Keratinocyte (primary cell): ENCODE measurements around the gene ATRAID. TPM values are rescaled to one million over a fixed set of nuclear protein-coding genes. Genes with fewer than 3 reads are reported as not detected.

Source experiments
- DNase-seq: peaks from one replicate; pipeline ENCODE4 v3.0.0-alpha.2; 2011; ENCODE audit warnings: low read depth, missing footprints, low spot score
- FAIRE-seq: peaks from 2 replicates; lab custom pipeline; 2011; peaks lifted over from hg19 to GRCh38; lab: Jason Lieb, UNC
- H2AFZ ChIP-seq: 2 replicates; pipeline ENCODE4 v1.6.0; 2012; ENCODE audit warnings: low read length, control low read depth, inconsistent platforms; ENCODE audit not compliant: control insufficient read depth
- H3K27ac ChIP-seq: 2 replicates; pipeline ENCODE4 v1.5.1; 2011; ENCODE audit warnings: low read length; ENCODE audit not compliant: control insufficient read depth, insufficient read depth
- H3K27me3 ChIP-seq: 3 replicates; pipeline ENCODE4 v1.6.0; 2011; ENCODE audit warnings: low read length; ENCODE audit not compliant: control insufficient read depth, insufficient read depth; ENCODE audit errors: extremely low read depth
- H3K36me3 ChIP-seq, 2 experiments: 2 replicates in 1 of 2; 3 replicates in 1 of 2; pipeline ENCODE4 v1.5.1; 2011; ENCODE audit warnings: low read length in 2 of 2, mild to moderate bottlenecking in 1 of 2; ENCODE audit not compliant: control insufficient read depth in 2 of 2, insufficient read depth in 2 of 2; ENCODE audit errors: extremely low read depth in 1 of 2
- H3K4me1 ChIP-seq: 3 replicates; pipeline ENCODE4 v1.5.1; 2011; ENCODE audit warnings: low read length; ENCODE audit not compliant: control insufficient read depth, insufficient read depth; ENCODE audit errors: extremely low read depth
- H3K4me2 ChIP-seq: 3 replicates; pipeline ENCODE4 v1.6.0; 2011; ENCODE audit warnings: low read depth, low read length; ENCODE audit not compliant: control insufficient read depth, insufficient read depth; ENCODE audit errors: extremely low read depth
- H3K4me3 ChIP-seq, 3 experiments: fragments of 200-600 bp in 1 of 3; sonication (generic) in 1 of 3; 2 replicates in 2 of 3; 3 replicates in 1 of 3; pipeline ENCODE4 v1.5.1; 2011 to 2016; ENCODE audit warnings: low read length in 3 of 3, mild to moderate bottlenecking in 3 of 3, control low read depth in 2 of 3, inconsistent platforms in 1 of 3, low read depth in 1 of 3, mixed read lengths in 1 of 3, mixed run types in 1 of 3, moderate library complexity in 1 of 3; ENCODE audit not compliant: control insufficient read depth in 2 of 3, insufficient read depth in 2 of 3; ENCODE audit errors: extremely low read depth in 1 of 3
- H3K79me2 ChIP-seq: 2 replicates; pipeline ENCODE4 v1.6.0; 2012; ENCODE audit warnings: low read length; ENCODE audit not compliant: control insufficient read depth, insufficient read depth
- H3K9ac ChIP-seq: 3 replicates; pipeline ENCODE4 v1.6.0; 2011; ENCODE audit warnings: low read length; ENCODE audit not compliant: control insufficient read depth, insufficient read depth; ENCODE audit errors: extremely low read depth
- H3K9me1 ChIP-seq: 3 replicates; pipeline ENCODE4 v1.6.0; 2011; ENCODE audit warnings: low read length; ENCODE audit not compliant: control insufficient read depth, insufficient read depth; ENCODE audit errors: extremely low read depth
- H3K9me3 ChIP-seq: 2 replicates; pipeline ENCODE4 v1.5.1; 2012; ENCODE audit warnings: low read depth, low read length; ENCODE audit not compliant: control insufficient read depth
- H4K20me1 ChIP-seq: 3 replicates; pipeline ENCODE4 v1.6.0; 2011; ENCODE audit warnings: low read length; ENCODE audit not compliant: control insufficient read depth, insufficient read depth; ENCODE audit errors: extremely low read depth
- CTCF ChIP-seq, 3 experiments: IDR thresholded peaks in 1 of 3; conservative IDR thresholded peaks in 1 of 3; optimal IDR thresholded peaks in 1 of 3; 2 replicates in 2 of 3; 3 replicates in 1 of 3; pipeline versions ENCODE3 to v1.5.1; 2011; ENCODE audit warnings: low read length in 3 of 3, mild to moderate bottlenecking in 3 of 3, moderate library complexity in 2 of 3, control low read depth in 1 of 3, inconsistent platforms in 1 of 3; ENCODE audit not compliant: insufficient read depth in 2 of 3; ENCODE audit errors: extremely low read depth in 1 of 3
- EZH2 ChIP-seq: IDR thresholded peaks from one replicate; pipeline ENCODE4 v1.6.1; 2012; ENCODE audit warnings: inconsistent platforms, mild to moderate bottlenecking, low read length, moderate library complexity
- dilution Hi-C: fragments of 300-500 bp; cut with MboI; formaldehyde crosslinking; loops from one replicate; pipeline ENCODE4 v1.7.0; 2020; ENCODE audit warnings: low sequenced_read_pairs; ENCODE audit not compliant: extremely low pct_ligation_motif_present
- polyA plus RNA-seq, 5 experiments: library from polyadenylated mRNA; depleted of rRNA in 3 of 5; stranded (reverse) in 3 of 5; stranded (forward) in 1 of 5; unstranded in 1 of 5; fragments of >200 nt; gene quantifications; 1 replicate in 1 of 5; 2 replicates in 3 of 5; 3 replicates in 1 of 5; pipeline versions ENCODE4 v1.2.1 to v1.2.3, GENCODE V29; 2011 to 2012; ENCODE audit warnings: missing spikeins in 2 of 5, low read depth in 1 of 5, low replicate concordance in 1 of 5

Gene ATRAID
- polyA plus RNA-seq, 1 donor (not counting 4 experiments of a cell fraction or from before 2014, with no cell fraction given), result 154 TPM

GRCh38 chr2:27214941-27215340 is 3.1 kb downstream of the ATRAID start:
- peaks cover 3 to 26% of the 10 kb centered on the region in 2 experiments for H3K36me3 ChIP-seq

GRCh38 chr2:27216416-27217137 is 4.7 kb downstream of the ATRAID start:
- H3K4me3 ChIP-seq, result peak overlapping the region; percentile 62 to 84 (median 82)
- no peaks in the 10 kb centered on the region for H3K9me3 ChIP-seq
- peaks cover 4 to 31% of the 10 kb centered on the region in 2 experiments for H3K36me3 ChIP-seq
- no peaks in the 10 kb centered on the region for H3K27me3 ChIP-seq
- H2AFZ ChIP-seq, result peak overlapping the region; percentile 11
- no peaks in the 10 kb centered on the region for H4K20me1 ChIP-seq
- H3K9me1 ChIP-seq, result no peaks in the 10 kb centered on the region
- dilution Hi-C loops, result no loop called here
- TF ChIP-seq CTCF (optimal IDR thresholded peaks at IDR 0.05 in 1 of 3, IDR thresholded peaks at IDR 0.05 in 1 of 3, conservative IDR thresholded peaks at IDR 0.05 in 1 of 3; ENCODE audit: extremely low read depth in 1 of 3, insufficient read depth in 2 of 3, low read length in 3 of 3), result no peak
- no peak for TF ChIP-seq EZH2
- FAIRE-seq (no peak), DNase-seq (no peak)
- peak overlapping the region; percentile 36 for H3K27ac ChIP-seq
- peak overlapping the region; percentile 88 for H3K4me2 ChIP-seq
- H3K9ac ChIP-seq, result peak overlapping the region; percentile 51
- H3K79me2 ChIP-seq, result peaks cover 23% of the 10 kb centered on the region
- H3K4me1 ChIP-seq, result peaks cover 25% of the 10 kb centered on the region

More at GRCh38 chr2:27214941-27215340, 3.1 kb downstream of the ATRAID start:
- H3K9me1 ChIP-seq, result no peaks in the 10 kb centered on the region
- H3K9ac ChIP-seq, result no peak overlapping the region
- dilution Hi-C loops, result no loop called here
- peaks cover 28% of the 10 kb centered on the region for H3K4me1 ChIP-seq
- H2AFZ ChIP-seq, result no peak overlapping the region
- TF ChIP-seq EZH2 (no peak), CTCF (optimal IDR thresholded peaks at IDR 0.05 in 1 of 3, IDR thresholded peaks at IDR 0.05 in 1 of 3, conservative IDR thresholded peaks at IDR 0.05 in 1 of 3; ENCODE audit: extremely low read depth in 1 of 3, insufficient read depth in 2 of 3, low read length in 3 of 3) (no peak)
- no peaks in the 10 kb centered on the region for H3K9me3 ChIP-seq
- FAIRE-seq, result no peak
- no peak overlapping the region for H3K4me3 ChIP-seq
- DNase-seq, result no peak
- peaks cover 23% of the 10 kb centered on the region for H3K79me2 ChIP-seq
- H3K4me2 ChIP-seq, result no peak overlapping the region
- no peaks in the 10 kb centered on the region for H3K27me3 ChIP-seq
- H4K20me1 ChIP-seq, result no peaks in the 10 kb centered on the region
- H3K27ac ChIP-seq, result no peak overlapping the region
